Measurements from ENCODE around the gene FGF5. TPM values are rescaled to one million over a fixed set of nuclear protein-coding genes. Genes with fewer than 3 reads are reported as not detected.

FGF5 gene
- total and polyA plus RNA-seq, 12 donors, result not detected

DNA sequence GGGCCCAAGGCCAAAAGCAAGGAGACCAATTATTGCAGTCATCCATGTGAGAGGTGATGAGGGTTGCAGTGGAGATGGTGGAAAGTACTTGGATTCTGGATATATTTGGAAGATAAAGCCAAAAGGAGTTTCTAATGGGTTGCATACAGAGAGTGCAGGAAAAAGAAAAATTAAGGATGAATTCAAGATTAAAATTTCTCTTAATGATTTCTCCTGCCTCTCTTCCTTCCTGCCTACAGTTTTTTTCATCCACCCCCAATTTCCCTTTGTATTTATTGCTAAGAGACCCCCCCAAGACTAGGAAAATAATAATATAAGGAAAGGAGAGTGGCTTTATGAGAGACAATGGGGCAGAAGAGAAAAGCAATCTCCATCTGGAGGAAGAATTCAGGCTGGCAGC, 8.6 kb upstream of the FGF5 start:
- Histone ChIP-seq H3K9me3 (replicated peaks in 1 of 3) (no peaks in the 10 kb centered on the region), H3K27ac (no peak overlapping the region), H3K27me3 (no peaks in the 10 kb centered on the region), H3K4me3 (no peak overlapping the region), H3K4me1 (replicated peaks in 1 of 2) (no peaks in the 10 kb centered on the region), H3K36me3 (replicated peaks in 1 of 2) (no peaks in the 10 kb centered on the region)
- intact Hi-C loops (cut with DNase I), result no loop called here
- no peak for DNase-seq
- no peak for TF ChIP-seq POLR2A (IDR thresholded peaks at IDR 0.05)
- no peak for TF ChIP-seq CTCF (IDR thresholded peaks at IDR 0.05)

DNA sequence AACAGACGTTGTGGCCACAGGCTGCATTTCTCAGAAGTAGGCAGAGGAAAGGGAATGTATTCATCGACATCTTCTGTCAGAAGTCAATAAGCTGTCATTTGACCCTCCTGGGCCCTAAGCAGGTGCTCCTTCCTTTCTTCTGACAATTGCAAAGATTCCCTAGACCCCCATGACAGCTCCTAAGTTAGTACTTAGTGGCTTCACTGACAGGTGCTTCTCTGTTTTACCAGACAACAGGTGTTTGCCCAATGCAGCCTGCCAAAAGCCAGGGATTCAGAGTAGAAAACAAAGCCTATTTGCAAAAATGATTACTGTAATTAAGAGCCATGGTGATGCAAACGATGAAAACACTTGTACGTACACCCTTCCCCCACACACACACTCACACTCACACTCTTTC, 7.5 kb upstream of the FGF5 start:
- TF ChIP-seq POLR2A (IDR thresholded peaks at IDR 0.05), result no peak
- intact Hi-C loops (cut with DNase I), result no loop called here
- Histone ChIP-seq H3K4me3 (no peak overlapping the region), H3K27me3 (peaks cover 7% of the 10 kb centered on the region), H3K36me3 (replicated peaks in 1 of 2) (no peaks in the 10 kb centered on the region), H3K27ac (no peak overlapping the region), H3K4me1 (replicated peaks in 1 of 2) (no peaks in the 10 kb centered on the region), H3K9me3 (replicated peaks in 1 of 3) (no peaks in the 10 kb centered on the region)
- WGBS, 4 donors, result 30 to 44% (median 34%) methylated on average over 4 of the region's 4 CpGs
- no peak for DNase-seq

DNA sequence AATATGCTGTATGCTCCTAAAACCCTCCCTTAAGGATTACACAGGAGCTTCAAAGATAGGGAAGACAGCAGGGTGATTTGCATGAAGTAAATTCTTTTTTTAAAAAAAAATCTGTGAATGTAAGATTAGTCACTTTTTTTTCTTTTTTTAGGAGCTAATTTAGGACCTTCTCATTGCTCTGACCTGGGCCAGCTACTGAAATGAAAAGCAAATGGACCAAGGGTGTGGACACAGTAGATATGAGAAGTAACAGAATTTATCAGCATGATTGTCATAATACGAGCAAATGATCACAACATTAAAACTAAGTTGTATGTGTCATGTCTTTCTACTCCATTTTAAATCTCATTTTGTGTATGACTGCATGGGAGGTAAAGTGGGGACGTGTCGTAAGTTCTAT, 6.6 kb upstream of the FGF5 start:
- no peaks in the 10 kb centered on the region for H3K9me3 ChIP-seq (replicated peaks in 1 of 3)
- peaks cover 12% of the 10 kb centered on the region for H3K27me3 ChIP-seq
- H3K4me1 ChIP-seq (replicated peaks in 1 of 2), result no peaks in the 10 kb centered on the region
- no peak for TF ChIP-seq POLR2A (IDR thresholded peaks at IDR 0.05)
- TF ChIP-seq CTCF (IDR thresholded peaks at IDR 0.05), result no peak
- no peak for DNase-seq
- H3K4me3 ChIP-seq, result no peak overlapping the region
- WGBS, 4 donors, result 72 to 84% (median 79%) methylated on average over 3 of the region's 3 CpGs
- no peak overlapping the region for H3K27ac ChIP-seq
- no peaks in the 10 kb centered on the region for H3K36me3 ChIP-seq (replicated peaks in 1 of 2)
- intact Hi-C loops (cut with DNase I), result no loop called here

DNA sequence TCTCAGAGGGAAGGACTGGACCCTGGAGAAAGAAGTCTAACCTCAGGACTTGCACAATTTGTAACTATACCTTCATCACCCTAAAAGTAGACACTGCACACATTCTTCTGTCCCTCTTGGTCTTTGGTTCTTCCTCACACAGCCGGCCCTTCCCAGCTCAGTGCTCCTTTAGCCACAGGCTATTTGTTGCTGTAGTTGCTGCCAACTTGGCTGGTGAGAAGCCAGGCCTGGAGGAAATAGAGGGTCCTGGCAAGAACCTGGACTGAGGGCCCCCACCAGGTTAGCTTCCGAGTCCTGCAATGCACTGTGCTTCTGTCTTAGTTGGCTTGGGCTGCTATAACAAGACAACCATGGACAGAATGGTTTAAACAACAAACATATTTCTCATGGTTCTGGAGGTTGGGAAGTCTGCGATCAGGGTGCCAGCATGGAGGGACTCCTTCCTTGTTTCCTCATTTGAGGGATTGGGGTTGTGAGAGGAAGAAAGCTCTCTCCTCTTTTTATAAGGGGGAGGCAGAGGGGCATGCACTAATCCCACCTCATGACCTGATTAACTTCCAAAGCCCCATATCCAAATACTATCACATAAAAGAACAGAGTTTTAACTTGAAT, 4.4 kb upstream of the FGF5 start:
- Histone ChIP-seq H3K27me3 (peaks cover 31% of the 10 kb centered on the region), H3K4me3 (no peak overlapping the region), H3K9me3 (replicated peaks in 1 of 3) (no peaks in the 10 kb centered on the region), H3K27ac (no peak overlapping the region), H3K4me1 (replicated peaks in 1 of 2) (peaks cover 0 to 12% of the 10 kb centered on the region in 2 donors), H3K36me3 (replicated peaks in 1 of 2) (no peaks in the 10 kb centered on the region)
- TF ChIP-seq CTCF (IDR thresholded peaks at IDR 0.05) (no peak), POLR2A (IDR thresholded peaks at IDR 0.05) (no peak)
- intact Hi-C loops (cut with DNase I), result no loop called here
- DNase-seq, result no peak
- 79 to 93% (median 91%) methylated on average over 3 of the region's 3 CpGs for WGBS, 4 donors
